GM12864 (cell line): ENCODE data around the gene C10orf90.

ENCODE experiments used
- DNase-seq: peaks from one replicate; pipeline ENCODE4 v3.0.0-alpha.2; 2011; ENCODE audit warnings: low read depth
- H3K4me3 ChIP-seq: 2 replicates; pipeline ENCODE4 v1.5.1; 2011; ENCODE audit warnings: mild to moderate bottlenecking, low read depth, low read length, control low read depth
- CTCF ChIP-seq: IDR thresholded peaks from 2 replicates; pipeline ENCODE4 v1.5.1; 2011; ENCODE audit warnings: low read depth, mild to moderate bottlenecking, moderate library complexity, low read length, control low read depth, inconsistent platforms; ENCODE audit errors: missing control alignments

The C10orf90 gene

GRCh38 chr10:126479280-126479895 is 191.1 kb downstream of the C10orf90 start:
- H3K4me3 ChIP-seq: no peak overlapping the region
- TF ChIP-seq CTCF: no peak
- no peak for DNase-seq

GRCh38 chr10:126478546-126478945 is 191.9 kb downstream of the C10orf90 start:
- DNase-seq: no peak
- H3K4me3 ChIP-seq: no peak overlapping the region
- TF ChIP-seq CTCF: no peak

GRCh38 chr10:126476246-126476645 is 194.2 kb downstream of the C10orf90 start:
- no peak for DNase-seq
- no peak overlapping the region for H3K4me3 ChIP-seq
- TF ChIP-seq CTCF: no peak

- DNase-seq: no peak
- no peak overlapping the region for H3K4me3 ChIP-seq
- TF ChIP-seq CTCF: no peak
Measured at GRCh38 chr10:126475074-126475691, 195.3 kb downstream of the C10orf90 start.

GRCh38 chr10:126474031-126474430 is 196.5 kb downstream of the C10orf90 start:
- H3K4me3 ChIP-seq: no peak overlapping the region
- TF ChIP-seq CTCF: no peak
- no peak for DNase-seq

DNA sequence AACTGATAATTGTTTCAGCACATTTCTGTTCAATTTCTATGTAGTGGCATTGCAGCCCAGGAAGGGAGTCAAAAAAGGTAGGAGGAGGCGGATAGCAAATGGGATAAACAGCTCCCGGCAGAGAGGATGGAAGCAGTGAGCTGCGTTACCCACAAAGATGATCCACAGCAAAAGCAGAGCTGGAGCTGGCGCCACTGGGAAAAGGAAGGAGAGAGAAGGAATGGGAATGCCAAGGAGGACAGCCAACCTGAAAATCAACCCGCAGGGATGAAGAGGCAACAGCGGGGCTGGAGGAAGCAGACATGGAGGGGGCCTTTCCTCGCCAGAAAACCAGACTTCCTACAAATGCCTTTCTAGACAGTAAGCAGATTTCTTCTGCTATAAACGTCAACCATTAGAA is 199.5 kb downstream of the C10orf90 start:
- H3K4me3 ChIP-seq: no peak overlapping the region
- no peak for TF ChIP-seq CTCF
- DNase-seq: no peak

GRCh38 chr10:126469692-126470091 is 200.8 kb downstream of the C10orf90 start:
- no peak overlapping the region for H3K4me3 ChIP-seq
- no peak for DNase-seq
- TF ChIP-seq CTCF: no peak
